HepG2 (cell line): ENCODE data around the gene UBE2Q2. TPM values are rescaled to one million over a fixed set of nuclear protein-coding genes. Genes with fewer than 3 reads are reported as not detected.

Experiments used
- BATF2 ChIP-seq: sonication (generic); formaldehyde crosslinking; IDR thresholded peaks from 2 replicates; pipeline ENCODE4 v1.8.0; 2022; ENCODE audit warnings: mild to moderate bottlenecking, missing genetic modification reagents, moderate library complexity
- BCL3 ChIP-seq: sonication (generic); formaldehyde crosslinking; IDR thresholded peaks from 2 replicates; pipeline ENCODE4 v1.5.1; 2020; ENCODE audit warnings: mild to moderate bottlenecking, missing genetic modification reagents, moderate library complexity
- CREB3 ChIP-seq: sonication (generic); formaldehyde crosslinking; IDR thresholded peaks from 2 replicates; pipeline ENCODE4 v1.5.0; 2020; ENCODE audit warnings: missing genetic modification reagents
- DNMT1 ChIP-seq: sonication (generic); formaldehyde crosslinking; IDR thresholded peaks from 2 replicates; pipeline ENCODE4 v1.5.1; 2020; ENCODE audit warnings: mild to moderate bottlenecking, missing genetic modification reagents
- ETV5 ChIP-seq: IDR thresholded peaks from 2 replicates; pipeline ENCODE4 v1.6.1; 2018; ENCODE audit warnings: missing biosample characterization, missing genetic modification reagents, inconsistent platforms, borderline replicate concordance
- HMGA1 ChIP-seq: sonication (generic); formaldehyde crosslinking; conservative IDR thresholded peaks from 2 replicates; pipeline ENCODE4 v1.4.0; 2020; ENCODE audit warnings: missing genetic modification reagents
- PATZ1 ChIP-seq: sonication (generic); formaldehyde crosslinking; IDR thresholded peaks from 2 replicates; pipeline ENCODE4 v1.4.0; 2020; ENCODE audit warnings: missing genetic modification reagents
- PHF5A ChIP-seq: IDR thresholded peaks from one replicate; pipeline ENCODE4 v1.6.1; 2018; ENCODE audit warnings: low read depth, missing genetic modification reagents; ENCODE audit not compliant: unreplicated experiment
- SETDB1 ChIP-seq: sonication (generic); formaldehyde crosslinking; IDR thresholded peaks from 2 replicates; pipeline ENCODE4 v1.5.1; 2020; ENCODE audit warnings: missing genetic modification reagents, mild to moderate bottlenecking, borderline replicate concordance
- TBL1XR1 ChIP-seq: fragments of 150-350 bp; IDR thresholded peaks from 2 replicates; pipeline ENCODE4 v1.6.1; 2014; ENCODE audit warnings: borderline replicate concordance, low read length; ENCODE audit not compliant: partially characterized antibody
- YY1 ChIP-seq: IDR thresholded peaks from 2 replicates; pipeline ENCODE4 v1.6.1; 2011; ENCODE audit warnings: low read length, low read depth, moderate library complexity, mild to moderate bottlenecking; ENCODE audit not compliant: insufficient read depth, insufficient replicate concordance
- ZNF138 ChIP-seq: sonication (generic); formaldehyde crosslinking; IDR thresholded peaks from 2 replicates; pipeline ENCODE4 v1.5.0; 2020; ENCODE audit warnings: mild to moderate bottlenecking, low read depth, missing genetic modification reagents
- ZNF224 ChIP-seq: sonication (generic); formaldehyde crosslinking; IDR thresholded peaks from 2 replicates; pipeline ENCODE4 v1.5.0; 2020; ENCODE audit warnings: mild to moderate bottlenecking, missing genetic modification reagents
- ZNF362 ChIP-seq: sonication (generic); formaldehyde crosslinking; IDR thresholded peaks from 2 replicates; pipeline ENCODE4 v1.4.0; 2020; ENCODE audit warnings: missing genetic modification reagents, mild to moderate bottlenecking, borderline replicate concordance
- ZNF546 ChIP-seq: sonication (generic); formaldehyde crosslinking; conservative IDR thresholded peaks from 2 replicates; pipeline ENCODE4 v1.8.1; 2023; ENCODE audit warnings: mild to moderate bottlenecking, missing genetic modification reagents
- ZNF572 ChIP-seq: sonication (generic); formaldehyde crosslinking; IDR thresholded peaks from 2 replicates; pipeline ENCODE4 v1.5.1; 2020; ENCODE audit warnings: mild to moderate bottlenecking, missing genetic modification reagents
- ZNF597 ChIP-seq: sonication (generic); formaldehyde crosslinking; IDR thresholded peaks from 2 replicates; pipeline ENCODE4 v1.5.0; 2020; ENCODE audit warnings: missing genetic modification reagents
- ZNF7 ChIP-seq: IDR thresholded peaks from 2 replicates; pipeline ENCODE4 v1.6.1; 2016; ENCODE audit warnings: missing biosample characterization, missing genetic modification reagents
- ZNF784 ChIP-seq: sonication (generic); formaldehyde crosslinking; IDR thresholded peaks from 2 replicates; pipeline ENCODE4 v1.5.1; 2020; ENCODE audit warnings: missing genetic modification reagents, mild to moderate bottlenecking, borderline replicate concordance
- polyA plus RNA-seq, 8 experiments: library from polyadenylated mRNA; depleted of rRNA in 3 of 8; stranded (reverse) in 7 of 8; unstranded in 1 of 8; fragments of >200 nt; fragmentation: Illumina TruSeq in 4 of 8; extraction: Trizol in 4 of 8; gene quantifications; 2 replicates each; pipeline versions ENCODE4 v1.2.1 to v1.2.3, GENCODE V29; 2011 to 2016; ENCODE audit warnings: low read depth in 4 of 8, missing spikeins in 1 of 8, mixed read lengths in 1 of 8; ENCODE audit not compliant: insufficient read depth in 1 of 8
- total RNA-seq, 5 experiments: library from RNA; depleted of rRNA; stranded (reverse); fragments of >200 nt; fragmentation: Illumina TruSeq; extraction: Trizol; gene quantifications; 2 replicates each; pipeline ENCODE4 v1.2.3, GENCODE V29; 2016; ENCODE audit warnings: low read depth in 1 of 5

The UBE2Q2 gene
- total and polyA plus RNA-seq, 2 of the 13 experiments (the other 11 are each of a cell fraction or from before 2014, with no cell fraction given), result 10.6 to 20.4 TPM

- TF ChIP-seq CREB3 (CRISPR knock-in tag) (peak; percentile 85), ZNF7 (no peak), ZNF362 (CRISPR knock-in tag) (peak; percentile 39; the same call in 1 of the 2 replicates), HMGA1 (no peak), YY1 (peak; percentile 74), TBL1XR1 (no peak), ZNF784 (CRISPR knock-in tag) (peak; percentile 89; the same call in 1 of the 2 replicates), BCL3 (CRISPR knock-in tag) (no peak; the same call in 1 of the 2 replicates), ZNF138 (CRISPR knock-in tag) (peak; percentile 95; the same call in 1 of the 2 replicates), ZNF224 (CRISPR knock-in tag) (peak; percentile 85; the same call in 1 of the 2 replicates), PHF5A (CRISPR knock-in tag) (no peak), ZNF546 (peak; percentile 91), DNMT1 (CRISPR knock-in tag) (peak; percentile 71; the same call in 1 of the 2 replicates), PATZ1 (CRISPR knock-in tag) (no peak), ZNF597 (CRISPR knock-in tag) (no peak), BATF2 (no peak; the same call in 1 of the 2 replicates), SETDB1 (CRISPR knock-in tag) (no peak), ETV5 (peak; percentile 93), ZNF572 (no peak)
Observed at GRCh38 chr15:75903331-75904239, 60.3 kb downstream of the UBE2Q2 start, which contains the start of gene FBXO22 (continued).
